GM18867 (cell line): ENCODE measurements around the gene LRIT3.
A peak's percentile ranks its signal among the peaks of the same experiment; 100 is the strongest.

Experiments
- ATAC-seq: cut with Tn5 transposase; IDR thresholded peaks from one replicate; pipeline ENCODE4 v1.9.1; 2021; ENCODE audit warnings: mild to moderate bottlenecking, moderate library complexity; ENCODE audit not compliant: unreplicated experiment

The LRIT3 gene

DNA sequence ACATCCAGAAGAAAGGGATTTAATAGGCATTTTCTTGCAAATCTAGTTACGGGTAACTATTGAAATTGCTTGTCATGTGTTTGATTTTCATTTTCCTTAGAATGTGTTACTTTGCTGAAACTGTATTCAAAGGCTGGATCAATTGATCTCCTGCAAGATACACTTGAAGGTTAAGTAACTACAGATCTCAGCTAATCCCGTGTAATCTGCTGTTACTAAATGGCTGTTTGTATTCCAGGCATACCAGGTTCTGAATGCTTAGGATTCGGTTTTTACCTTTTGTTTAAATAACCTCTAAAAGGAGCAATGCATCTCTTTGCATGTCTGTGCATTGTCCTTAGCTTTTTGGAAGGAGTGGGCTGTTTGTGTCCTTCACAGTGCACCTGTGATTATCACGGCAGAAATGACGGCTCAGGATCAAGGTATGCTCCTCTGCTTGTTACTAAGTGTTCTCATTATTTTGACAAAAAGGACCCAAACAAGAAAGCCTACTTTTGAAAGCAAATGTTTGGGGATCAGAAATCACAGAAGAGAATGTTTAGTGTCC is at the start of gene LRIT3:
LRIT3 (plus strand) TSS at position 212 of the 547 bp plus-strand sequence; CDS start at position 307, 95 bp downstream.
- ATAC-seq = no peak

GRCh38 chr4:109798866-109799265 is 49.0 kb upstream of the LRIT3 start:
- ATAC-seq = no peak

- no peak for ATAC-seq
These were observed 46.7 kb upstream of the LRIT3 start for GRCh38 chr4:109801099-109801789.

- no peak for ATAC-seq
These were observed 46.0 kb upstream of the LRIT3 start, which contains the start of gene CFI for GRCh38 chr4:109801895-109802319. TSS of gene CFI (minus strand) at chr4:109801999. CDS start at chr4:109801971, 28 bp downstream.

GRCh38 chr4:109803924-109804571 is 43.9 kb upstream of the LRIT3 start:
- peak; percentile 81 for ATAC-seq

- ATAC-seq = no peak
These were observed 38.3 kb upstream of the LRIT3 start for GRCh38 chr4:109809655-109810054.

GRCh38 chr4:109810552-109811387 is 37.1 kb upstream of the LRIT3 start:
- ATAC-seq = no peak

DNA sequence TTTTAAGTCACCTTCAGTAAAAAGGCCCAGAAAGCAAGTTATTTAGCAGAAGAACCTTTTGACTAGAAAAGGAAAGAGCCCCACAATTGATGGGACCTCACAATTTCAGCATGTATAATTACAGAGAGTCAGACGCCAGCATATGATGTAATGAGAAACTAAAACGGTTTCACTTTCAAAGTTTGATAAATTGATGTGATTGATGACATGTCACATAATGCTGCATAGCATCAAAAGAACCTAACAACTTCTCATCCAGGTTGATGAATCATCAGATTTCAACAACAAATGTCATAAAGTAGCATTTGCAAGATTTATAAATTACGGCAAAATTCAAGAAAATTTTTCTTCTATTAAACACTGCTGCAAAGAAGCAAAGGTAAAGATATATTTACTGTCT is 36.2 kb upstream of the LRIT3 start:
- no peak for ATAC-seq

DNA sequence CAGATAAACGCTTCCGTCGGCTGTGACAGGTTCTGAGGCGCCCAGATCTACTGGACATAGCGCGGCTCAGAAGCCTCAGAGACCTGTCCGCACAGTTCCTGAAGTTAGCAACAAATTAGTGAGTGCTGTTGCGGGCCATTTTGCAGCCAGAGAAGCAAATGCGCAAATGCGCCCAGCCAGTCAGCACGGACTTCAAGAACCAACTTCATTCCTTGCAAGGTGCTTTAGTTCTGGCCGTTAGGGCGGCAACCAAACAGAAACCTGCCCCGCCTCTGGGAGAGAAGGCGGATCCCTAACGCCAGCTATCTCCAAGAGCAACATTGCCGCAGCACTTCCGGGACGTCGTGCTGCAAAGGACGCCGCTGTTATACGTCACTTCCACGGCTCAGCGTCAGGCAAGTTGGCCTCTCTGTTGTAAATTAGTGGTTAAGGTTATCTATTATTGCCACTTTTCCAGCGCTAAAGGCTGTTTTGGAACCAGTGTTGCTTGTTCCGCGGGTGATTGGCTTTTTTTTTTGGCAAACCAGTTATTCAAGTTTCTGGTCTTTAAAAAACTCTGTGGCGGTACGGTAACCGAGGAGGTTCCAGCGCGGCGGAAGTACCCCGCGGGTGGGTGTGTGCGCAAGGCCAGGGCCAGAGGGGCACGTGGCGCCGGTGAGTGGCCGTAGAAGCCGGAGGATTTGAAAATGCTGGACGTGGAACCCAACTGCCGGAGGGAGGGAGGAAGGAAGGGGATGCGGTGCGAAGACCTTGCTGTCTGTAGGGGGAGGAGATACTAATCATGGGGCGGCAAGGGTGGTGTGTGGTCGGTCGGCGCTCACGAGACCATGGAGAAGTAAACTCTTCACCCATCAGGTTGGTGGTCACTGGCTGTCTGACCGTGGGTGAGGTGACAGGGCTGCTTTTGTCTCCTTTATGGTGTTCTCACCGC is 32.5 kb upstream of the LRIT3 start, which contains the start of gene GAR1:
GAR1 (plus strand) TSS at position 612 of the 931 bp plus-strand sequence. CDS start 403 bp downstream, outside the sequence.
- peak; percentile 99 for ATAC-seq

DNA sequence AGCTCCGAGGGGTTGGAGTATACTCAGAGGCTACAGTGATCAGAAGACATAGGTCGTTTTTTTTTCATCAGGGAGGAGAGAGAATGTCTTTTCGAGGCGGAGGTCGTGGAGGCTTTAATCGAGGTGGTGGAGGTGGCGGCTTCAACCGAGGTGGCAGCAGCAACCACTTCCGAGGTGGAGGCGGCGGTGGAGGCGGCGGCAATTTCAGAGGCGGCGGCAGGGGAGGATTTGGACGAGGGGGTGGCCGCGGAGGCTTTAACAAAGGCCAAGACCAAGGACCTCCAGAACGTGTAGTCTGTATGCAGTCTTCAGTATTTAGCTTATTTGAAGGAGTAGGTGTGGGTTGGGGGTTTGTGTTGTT is 31.8 kb upstream of the LRIT3 start:
- no peak for ATAC-seq

- ATAC-seq = no peak
These were observed 31.0 kb upstream of the LRIT3 start for GRCh38 chr4:109816894-109817293.

DNA sequence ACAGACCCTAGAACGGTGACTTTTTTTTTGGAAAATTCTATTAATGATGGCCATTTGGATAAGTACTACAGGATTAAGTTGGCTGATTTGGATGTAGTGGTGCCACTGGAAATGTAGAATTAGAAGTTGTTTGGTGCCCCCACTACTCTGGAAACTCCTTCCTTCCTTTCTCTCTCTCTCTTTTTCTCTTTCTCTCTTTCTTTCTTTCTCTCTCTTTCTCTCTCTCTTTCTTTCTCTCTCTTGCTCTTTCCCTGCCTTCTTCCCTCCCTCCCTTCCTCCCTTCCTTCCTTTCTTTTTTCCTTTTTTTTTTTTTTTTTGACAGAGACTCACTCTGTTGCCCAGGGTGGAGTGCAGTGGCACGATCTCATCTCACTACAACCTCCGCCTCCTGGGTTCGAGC is 29.6 kb upstream of the LRIT3 start:
- no peak for ATAC-seq

GRCh38 chr4:109820563-109820962 is 27.3 kb upstream of the LRIT3 start:
- ATAC-seq = no peak

GRCh38 chr4:109821185-109821584 is 26.7 kb upstream of the LRIT3 start:
- no peak for ATAC-seq

DNA sequence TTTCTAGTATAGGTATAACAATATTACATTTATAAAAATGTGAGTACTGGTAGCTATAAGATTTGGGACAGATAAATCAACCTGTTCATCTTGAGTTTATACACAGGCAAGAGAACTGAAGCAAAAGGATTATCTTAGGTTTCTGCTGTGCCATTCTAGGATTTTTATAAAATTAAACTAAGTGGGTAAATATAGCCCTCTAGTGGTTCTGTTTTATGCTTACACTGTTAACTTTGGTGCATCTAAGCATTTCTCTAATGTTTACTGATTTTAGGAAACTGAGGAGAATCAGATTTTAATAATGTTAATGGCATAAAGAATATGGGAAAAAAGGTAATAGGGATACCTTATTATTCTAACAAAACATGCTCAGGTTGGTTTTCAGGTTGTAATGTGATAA is 21.2 kb upstream of the LRIT3 start:
- ATAC-seq = peak; percentile 75

GRCh38 chr4:109827672-109828071 is 20.2 kb upstream of the LRIT3 start, which contains the start of gene RRH:
TSS of gene RRH (plus strand) at chr4:109827972. CDS start at chr4:109828028, 56 bp downstream.
- ATAC-seq = no peak

GRCh38 chr4:109833756-109834155 is 14.2 kb upstream of the LRIT3 start:
- no peak for ATAC-seq

DNA sequence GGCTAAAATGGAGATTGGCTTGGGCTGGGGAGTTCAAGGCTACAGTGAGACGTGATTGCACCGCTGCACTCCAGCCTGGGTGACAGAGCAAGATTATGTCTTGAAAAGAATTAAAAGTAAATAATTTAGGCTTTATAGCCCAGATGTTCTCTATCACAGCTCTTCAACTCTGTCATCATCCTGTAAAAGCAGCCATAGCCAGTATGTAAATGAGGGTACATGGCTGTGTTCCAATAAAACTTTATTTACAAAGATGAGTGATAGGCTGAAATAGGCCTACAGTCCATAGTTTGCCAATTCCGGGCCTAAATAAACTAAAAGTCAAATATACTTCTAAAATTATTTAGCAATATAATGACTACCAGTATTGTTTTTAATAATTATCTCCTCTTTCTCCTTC is 10.9 kb upstream of the LRIT3 start:
- ATAC-seq = no peak

DNA sequence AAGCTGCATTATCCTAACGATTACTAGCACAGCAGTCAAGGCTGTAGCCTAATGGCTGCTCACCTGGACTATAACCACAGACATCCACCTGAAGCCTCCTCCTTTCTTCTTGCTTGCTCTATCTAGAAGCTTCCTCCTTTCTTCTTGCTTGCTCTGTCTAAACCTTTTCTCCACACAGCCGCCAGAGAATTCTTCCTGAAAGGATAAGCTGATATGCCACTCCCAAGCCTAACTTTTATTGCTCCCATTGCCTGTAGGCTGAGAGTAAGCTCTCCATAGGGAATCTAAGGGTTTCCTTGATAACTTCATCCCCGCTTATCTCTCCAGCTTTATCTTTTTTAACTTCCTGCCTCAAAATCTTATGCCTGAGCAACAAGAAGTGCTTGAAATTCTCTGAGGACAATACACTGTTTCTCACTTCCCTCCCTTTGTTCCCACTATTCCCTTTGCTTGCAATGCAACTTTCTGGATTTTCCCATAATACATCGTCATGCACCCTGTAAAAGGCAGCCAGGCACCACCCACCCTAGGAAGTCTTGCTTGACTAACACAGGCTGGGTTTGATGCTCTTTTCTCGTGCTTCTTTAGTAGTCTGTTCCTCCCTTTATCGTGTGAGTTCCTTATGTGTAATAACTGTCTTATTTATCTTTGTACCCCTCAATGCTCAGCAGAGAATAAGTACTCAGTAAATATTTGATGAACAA is 1.4 kb upstream of the LRIT3 start:
- no peak for ATAC-seq
